ENCODE data around the gene ELP2. TPM values are rescaled to one million over a fixed set of nuclear protein-coding genes. Genes with fewer than 3 reads are reported as not detected.

ELP2 gene
- total and polyA plus RNA-seq, 9 of the 15 experiments (the other 6 are each of a cell fraction or from before 2014, with no cell fraction given), result 76.8 to 192 (median 140) TPM

DNA sequence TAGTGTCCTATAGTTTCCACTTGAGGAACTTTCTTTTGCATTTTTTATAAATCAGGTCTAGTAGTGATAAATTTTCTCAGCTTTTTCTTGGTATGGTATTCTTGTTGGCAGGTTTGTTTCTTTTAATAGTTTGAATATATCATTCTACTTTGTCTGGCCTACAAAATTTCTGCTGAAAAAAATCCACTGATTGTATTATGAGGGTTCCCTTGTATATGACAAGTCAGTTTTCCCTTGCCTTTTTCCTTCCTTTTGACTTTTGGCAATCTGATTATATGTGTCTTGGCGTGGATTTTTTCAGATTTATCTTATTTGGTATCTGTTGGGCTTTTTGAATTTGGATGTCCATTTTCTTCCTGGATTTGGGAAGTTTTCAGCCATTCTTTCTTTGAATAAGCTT lies 99.5 kb downstream of the ELP2 start (continued):
- TF ChIP-seq CBX1 (IDR thresholded peaks at IDR 0.05; ENCODE audit: low read depth) (0 out of 2 replicates have a peak, but pooled peaks have one; percentile 22), IRF9 (tag; IDR thresholded peaks at IDR 0.05) (no peak)

Other genes starting within 250 kb of the ELP2 start
- 61.1 and 63.8 TPM in 2 replicates for gene RPRD1A, start 62.3 kb upstream of the ELP2 start, total RNA-seq (2014; rRNA removed)
- gene RPRD1A, start 62.3 kb upstream of the ELP2 start, total RNA-seq (2014; rRNA removed; fragmentation: Illumina TruSeq; extraction: Trizol), result 69.3 and 74.5 TPM in 2 replicates
- gene RPRD1A, start 62.3 kb upstream of the ELP2 start, total RNA-seq (2015; rRNA removed; fragmentation: Illumina TruSeq; extraction: Trizol), result 55.9 and 56.2 TPM in 2 replicates
- gene RPRD1A, start 62.3 kb upstream of the ELP2 start, total RNA-seq (2021), result 65.0 and 66.0 TPM in 2 replicates
- 121 and 127 TPM in 2 replicates for gene RPRD1A, start 62.3 kb upstream of the ELP2 start, polyA plus RNA-seq (2011; rRNA removed)
- 60.8 and 67.7 TPM in 2 replicates for gene RPRD1A, start 62.3 kb upstream of the ELP2 start, polyA plus RNA-seq (2014; fragmentation: Illumina TruSeq; extraction: Trizol)
- gene RPRD1A, start 62.3 kb upstream of the ELP2 start, polyA plus RNA-seq (2014; fragmentation: Nextera tagmentation; extraction: Ambion mirVana), result 10 to 100 TPM; 30.2 to 36.7 TPM
- 130 and 142 TPM in 2 replicates for gene RPRD1A, start 62.3 kb upstream of the ELP2 start, polyA plus RNA-seq (2014; rRNA removed)
- gene SLC39A6, start 559 bp upstream of the ELP2 start, total RNA-seq (2014; rRNA removed), result 17.4 and 21.1 TPM in 2 replicates
- gene SLC39A6, start 559 bp upstream of the ELP2 start, total RNA-seq (2014; rRNA removed; fragmentation: Illumina TruSeq; extraction: Trizol), result 19.9 and 20.9 TPM in 2 replicates
- gene SLC39A6, start 559 bp upstream of the ELP2 start, total RNA-seq (2015; rRNA removed; fragmentation: Illumina TruSeq; extraction: Trizol), result 19.0 and 20.6 TPM in 2 replicates
- gene SLC39A6, start 559 bp upstream of the ELP2 start, total RNA-seq (2021), result 13.2 and 14.0 TPM in 2 replicates
- 16.7 and 17.8 TPM in 2 replicates for gene SLC39A6, start 559 bp upstream of the ELP2 start, polyA plus RNA-seq (2011; rRNA removed)
- gene SLC39A6, start 559 bp upstream of the ELP2 start, polyA plus RNA-seq (2014; fragmentation: Illumina TruSeq; extraction: Trizol), result 22.1 and 23.8 TPM in 2 replicates
- gene SLC39A6, start 559 bp upstream of the ELP2 start, polyA plus RNA-seq (2014; fragmentation: Nextera tagmentation; extraction: Ambion mirVana), result 1 to 10 TPM; 5.6 to 6.6 TPM
- gene SLC39A6, start 559 bp upstream of the ELP2 start, polyA plus RNA-seq (2014; rRNA removed), result 13.2 and 13.8 TPM in 2 replicates
- 8.4 and 11.8 TPM in 2 replicates for gene MOCOS, start 57.6 kb downstream of the ELP2 start, total RNA-seq (2014; rRNA removed)
- gene MOCOS, start 57.6 kb downstream of the ELP2 start, total RNA-seq (2014; rRNA removed; fragmentation: Illumina TruSeq; extraction: Trizol), result 11.5 and 11.8 TPM in 2 replicates
- gene MOCOS, start 57.6 kb downstream of the ELP2 start, total RNA-seq (2015; rRNA removed; fragmentation: Illumina TruSeq; extraction: Trizol), result 7.7 TPM in 2 replicates
- 12.4 TPM in 2 replicates for gene MOCOS, start 57.6 kb downstream of the ELP2 start, total RNA-seq (2021)
- gene MOCOS, start 57.6 kb downstream of the ELP2 start, polyA plus RNA-seq (2011; rRNA removed), result 8.1 and 8.6 TPM in 2 replicates
- 8.4 and 9.2 TPM in 2 replicates for gene MOCOS, start 57.6 kb downstream of the ELP2 start, polyA plus RNA-seq (2014; fragmentation: Illumina TruSeq; extraction: Trizol)
- gene MOCOS, start 57.6 kb downstream of the ELP2 start, polyA plus RNA-seq (2014; fragmentation: Nextera tagmentation; extraction: Ambion mirVana), result 1 to 10 TPM; 4.5 to 4.6 TPM
- 9.1 and 12.1 TPM in 2 replicates for gene MOCOS, start 57.6 kb downstream of the ELP2 start, polyA plus RNA-seq (2014; rRNA removed)
- not detected in 2 replicates for gene FHOD3, start 167.8 kb downstream of the ELP2 start, total RNA-seq (2014; rRNA removed)
- not detected in 2 replicates for gene FHOD3, start 167.8 kb downstream of the ELP2 start, total RNA-seq (2014; rRNA removed; fragmentation: Illumina TruSeq; extraction: Trizol)
- gene FHOD3, start 167.8 kb downstream of the ELP2 start, total RNA-seq (2015; rRNA removed; fragmentation: Illumina TruSeq; extraction: Trizol), result not detected in 2 replicates
- gene FHOD3, start 167.8 kb downstream of the ELP2 start, total RNA-seq (2021), result 0.11 TPM in 1 of 2 replicates, not detected in the other
- not detected in 2 replicates for gene FHOD3, start 167.8 kb downstream of the ELP2 start, polyA plus RNA-seq (2011; rRNA removed)
- not detected in 2 replicates for gene FHOD3, start 167.8 kb downstream of the ELP2 start, polyA plus RNA-seq (2014; fragmentation: Illumina TruSeq; extraction: Trizol)
- gene FHOD3, start 167.8 kb downstream of the ELP2 start, polyA plus RNA-seq (2014; fragmentation: Nextera tagmentation; extraction: Ambion mirVana), result not detected
- not detected in 2 replicates for gene FHOD3, start 167.8 kb downstream of the ELP2 start, polyA plus RNA-seq (2014; rRNA removed)

Measured in K562 (cell line).